Urothelium cell line (cell line): Measurements from ENCODE around the gene PDIA6.
"Not testable (repeated sequence)": the region's sequence is repeated elsewhere in the genome, so short reads cannot be mapped to it uniquely, and the experiment has no call there.

ENCODE experiments used
- DNase-seq: peaks from one replicate; pipeline ENCODE4 v3.0.0; 2011; ENCODE audit warnings: low spot score, mixed read lengths
- FAIRE-seq: peaks from 2 replicates; lab custom pipeline; 2011; peaks lifted over from hg19 to GRCh38; lab: Jason Lieb, UNC

The PDIA6 gene

GRCh38 chr2:10811517-10811916 lies 1.1 kb downstream of the PDIA6 start:
- DNase-seq (no peak), FAIRE-seq (no peak)

GRCh38 chr2:10810202-10811161 lies 2.1 kb downstream of the PDIA6 start:
- DNase-seq, result no peak
- FAIRE-seq, result no peak

- FAIRE-seq (no peak), DNase-seq (no peak)
These were observed 6.0 kb downstream of the PDIA6 start for GRCh38 chr2:10806543-10806942.

GRCh38 chr2:10805990-10806389 lies 6.6 kb downstream of the PDIA6 start:
- not testable (repeated sequence) for DNase-seq, FAIRE-seq

GRCh38 chr2:10802657-10803056 lies 9.9 kb downstream of the PDIA6 start:
- DNase-seq (no peak), FAIRE-seq (no peak)

GRCh38 chr2:10800163-10800562 lies 12.4 kb downstream of the PDIA6 start:
- DNase-seq (no peak), FAIRE-seq (no peak)

- no peak for FAIRE-seq
These were observed 13.8 kb downstream of the PDIA6 start for GRCh38 chr2:10798783-10799182.

GRCh38 chr2:10796703-10797102 lies 15.9 kb downstream of the PDIA6 start:
- FAIRE-seq (no peak), DNase-seq (no peak)

More at GRCh38 chr2:10798783-10799182, 13.8 kb downstream of the PDIA6 start:
- no peak for DNase-seq

- DNase-seq (no peak), FAIRE-seq (peak; percentile 23)
These were observed 17.0 kb downstream of the PDIA6 start for GRCh38 chr2:10795508-10796046.

- no peak for DNase-seq
- no peak for FAIRE-seq
These were observed 17.7 kb downstream of the PDIA6 start for GRCh38 chr2:10794876-10795275.

GRCh38 chr2:10793816-10794215 lies 18.8 kb downstream of the PDIA6 start:
- DNase-seq (no peak), FAIRE-seq (no peak)

- DNase-seq, result no peak
- no peak for FAIRE-seq
These were observed 19.8 kb downstream of the PDIA6 start for GRCh38 chr2:10792660-10793400.

- DNase-seq (no peak), FAIRE-seq (no peak)
These were observed 20.5 kb downstream of the PDIA6 start for GRCh38 chr2:10792001-10792634.

- DNase-seq, result no peak
- no peak for FAIRE-seq
These were observed 22.2 kb downstream of the PDIA6 start for GRCh38 chr2:10790228-10790973.

- FAIRE-seq (no peak), DNase-seq (no peak)
These were observed 23.7 kb downstream of the PDIA6 start for GRCh38 chr2:10788855-10789254.

GRCh38 chr2:10787176-10787968 lies 25.2 kb downstream of the PDIA6 start:
- no peak for FAIRE-seq
- DNase-seq, result no peak

GRCh38 chr2:10786240-10786982 lies 26.2 kb downstream of the PDIA6 start:
- DNase-seq (no peak), FAIRE-seq (no peak)

- no peak for FAIRE-seq
- no peak for DNase-seq
These were observed 27.3 kb downstream of the PDIA6 start for GRCh38 chr2:10785260-10785659.

GRCh38 chr2:10784719-10785118 lies 27.9 kb downstream of the PDIA6 start:
- DNase-seq (no peak), FAIRE-seq (no peak)
